Muscle of arm (tissue), 12 donors: ENCODE results near the gene HLA-A. TPM values are rescaled to one million over a fixed set of nuclear protein-coding genes. Genes with fewer than 3 reads are reported as not detected.
A peak's percentile ranks its signal among the peaks of the same experiment; 100 is the strongest.
"Not testable (repeated sequence)": the region's sequence is repeated elsewhere in the genome, so short reads cannot be mapped to it uniquely, and the experiment has no call there.

Experiments used
- DNase-seq: peaks from one replicate; pipeline ENCODE4 v3.0.0-alpha.2; 2013
- polyA plus RNA-seq, 12 donors: library from polyadenylated mRNA; unstranded; fragments of 120-200 nt; gene quantifications; one replicate each; pipeline ENCODE4 v1.2.1, GENCODE V29; 2013; ENCODE audit not compliant: insufficient read length in 12 of 12

Gene HLA-A
- polyA plus RNA-seq, 12 donors = 45.1 to 155 (median 101) TPM; not detected in 1

- DNase-seq = no peak
Measured at GRCh38 chr6:29956518-29956917, 14.2 kb downstream of the HLA-A start.

GRCh38 chr6:29958046-29958445, 15.7 kb downstream of the HLA-A start:
- DNase-seq = no peak

- DNase-seq = no peak
Measured at GRCh38 chr6:29958921-29959320, 16.6 kb downstream of the HLA-A start.

GRCh38 chr6:29959467-29959866, 17.1 kb downstream of the HLA-A start:
- DNase-seq = no peak

DNA sequence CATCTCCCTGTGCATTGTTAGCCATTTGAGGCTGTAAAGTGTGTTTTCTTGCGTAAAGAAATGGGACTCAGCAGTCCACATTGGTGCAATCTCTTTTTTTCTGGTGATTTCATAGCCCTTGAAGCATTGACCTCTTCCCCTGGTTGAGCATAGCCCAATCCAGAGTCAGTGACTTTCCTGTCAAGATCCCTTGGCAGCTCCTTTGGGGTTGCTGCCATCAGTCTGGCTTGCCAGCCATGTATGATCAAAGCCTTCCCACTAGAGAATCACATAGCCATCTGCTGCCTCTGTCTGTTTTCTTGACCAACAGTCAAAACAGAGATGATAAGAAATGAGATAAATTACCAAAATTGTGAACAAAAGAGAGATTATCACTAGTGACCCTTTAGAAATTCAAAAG, 19.6 kb downstream of the HLA-A start:
- no peak for DNase-seq

- not testable (repeated sequence) for DNase-seq
Measured at GRCh38 chr6:29963697-29964096, 21.4 kb downstream of the HLA-A start.

GRCh38 chr6:29964518-29964886, 22.2 kb downstream of the HLA-A start:
- no peak for DNase-seq

GRCh38 chr6:29964887-29965562, 22.7 kb downstream of the HLA-A start:
- DNase-seq = peak; percentile 46

GRCh38 chr6:29965563-29965872, 23.2 kb downstream of the HLA-A start:
- DNase-seq = no peak

DNA sequence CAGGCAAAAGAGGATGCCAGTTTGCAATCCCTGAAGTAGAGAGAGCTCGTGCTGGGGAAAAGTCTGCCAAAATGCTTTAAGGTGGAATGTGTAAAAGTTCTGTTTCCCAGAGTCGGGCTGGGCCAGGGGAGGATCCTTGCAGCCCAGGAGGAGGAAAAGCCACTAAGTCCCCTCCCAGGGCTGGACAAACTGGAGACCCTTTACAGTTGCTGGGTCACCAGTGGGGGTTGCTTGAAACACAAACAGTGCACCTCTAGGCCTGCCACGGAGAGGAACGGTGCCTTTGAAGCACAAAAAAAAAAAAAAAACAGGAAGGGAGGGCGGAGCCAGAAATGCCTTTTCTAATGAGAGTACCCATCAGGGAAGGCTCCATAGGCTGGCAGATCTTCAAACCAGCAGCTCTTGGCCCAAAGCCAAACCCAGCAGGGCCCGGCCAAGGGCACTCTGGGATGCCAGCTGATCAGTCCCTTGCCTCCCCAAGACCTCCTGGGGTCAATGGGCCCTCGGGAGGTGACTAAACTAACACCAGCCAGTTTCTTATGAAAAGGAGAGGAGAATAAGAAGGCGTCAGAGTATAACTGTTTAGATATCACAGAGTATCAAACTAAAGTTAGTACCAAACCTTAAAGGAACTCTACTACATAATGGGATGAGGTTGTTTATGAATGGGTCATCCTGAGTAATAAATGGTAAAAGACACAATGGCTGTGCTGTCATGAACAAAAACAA, 23.7 kb downstream of the HLA-A start:
- peak; percentile 32 for DNase-seq

DNA sequence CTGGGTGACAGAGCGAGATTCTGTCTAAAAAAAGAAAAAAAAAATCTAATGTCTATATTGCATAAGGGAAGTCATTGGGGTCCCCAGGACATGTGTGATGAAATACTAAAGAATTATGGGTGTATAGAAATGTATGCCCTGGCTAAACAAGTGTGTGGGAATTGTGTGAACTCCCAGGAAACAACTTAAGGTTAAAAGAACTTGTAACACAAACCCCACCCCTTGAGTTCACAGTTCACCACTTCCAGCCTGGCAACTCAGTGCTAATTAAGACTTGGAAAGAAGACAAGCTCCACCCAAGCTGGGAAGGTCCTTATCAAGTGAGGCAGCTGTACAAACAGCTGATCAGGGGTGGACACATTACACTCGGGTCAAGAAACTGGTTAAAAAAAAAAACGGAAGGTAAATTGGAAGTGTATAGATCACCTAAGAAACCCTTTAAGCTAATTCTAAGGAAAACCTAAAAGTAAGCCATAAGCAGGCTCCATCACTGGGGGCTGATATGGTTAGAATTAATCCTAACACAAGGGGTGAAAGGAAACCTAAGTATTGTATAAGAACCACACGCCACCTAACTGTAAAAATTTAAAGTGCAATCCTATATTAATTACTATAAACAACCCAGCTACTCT, 25.2 kb downstream of the HLA-A start:
- no peak for DNase-seq

GRCh38 chr6:29968130-29968529, 25.8 kb downstream of the HLA-A start:
- DNase-seq = no peak

GRCh38 chr6:29968905-29969304, 26.6 kb downstream of the HLA-A start:
- DNase-seq = no peak

DNA sequence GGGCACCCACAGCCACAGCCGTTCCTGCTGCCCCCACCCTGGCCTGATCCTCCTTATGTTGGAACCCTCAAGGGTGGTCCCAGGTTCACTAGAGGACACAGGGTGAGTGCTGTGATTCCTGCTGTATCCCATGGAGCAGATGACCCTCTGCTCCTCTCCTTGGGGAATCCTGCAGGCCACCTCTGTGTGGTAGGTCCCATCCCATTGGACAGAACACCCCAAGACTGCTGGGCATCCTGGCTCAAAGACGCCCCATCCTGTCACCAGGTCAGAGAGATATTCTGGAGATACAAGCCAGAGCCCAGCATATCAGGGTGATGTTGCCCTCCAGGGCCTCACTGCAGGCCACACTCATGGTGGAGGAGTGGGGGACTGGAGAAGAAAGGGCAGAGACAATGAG, 28.4 kb downstream of the HLA-A start:
- no peak for DNase-seq

DNA sequence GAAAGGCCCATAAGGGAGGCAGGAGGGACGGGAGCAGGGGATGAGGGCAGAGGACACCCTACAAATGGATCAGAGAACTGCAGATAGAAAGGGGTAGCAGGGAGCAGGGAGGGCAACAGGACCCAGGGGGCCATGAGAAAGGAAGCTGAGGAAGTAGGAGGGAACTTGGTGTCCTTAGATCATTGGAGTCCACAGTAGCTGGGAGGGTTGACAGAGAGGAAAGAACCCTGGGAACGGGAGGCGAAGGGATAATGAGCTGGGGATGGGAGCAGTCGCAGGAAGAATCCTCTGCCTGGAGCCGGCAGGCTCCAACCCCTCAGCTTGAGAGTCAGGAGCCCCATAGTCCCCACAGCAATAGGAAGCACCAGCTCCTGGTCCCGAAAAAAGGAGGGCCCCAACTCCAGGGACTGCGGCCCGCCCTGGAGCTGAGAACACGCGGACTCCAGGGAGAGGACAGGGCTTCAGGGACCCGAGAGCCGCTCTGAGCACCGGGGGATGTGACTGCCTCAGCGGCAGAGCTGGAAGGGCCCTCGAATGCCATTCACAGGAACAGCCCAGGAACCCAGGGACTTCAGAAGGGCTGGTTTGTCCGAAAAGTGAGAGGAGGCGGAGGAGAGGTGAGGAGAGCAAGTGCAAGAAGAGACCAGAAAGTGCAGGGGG, 32.7 kb downstream of the HLA-A start:
- no peak for DNase-seq

DNA sequence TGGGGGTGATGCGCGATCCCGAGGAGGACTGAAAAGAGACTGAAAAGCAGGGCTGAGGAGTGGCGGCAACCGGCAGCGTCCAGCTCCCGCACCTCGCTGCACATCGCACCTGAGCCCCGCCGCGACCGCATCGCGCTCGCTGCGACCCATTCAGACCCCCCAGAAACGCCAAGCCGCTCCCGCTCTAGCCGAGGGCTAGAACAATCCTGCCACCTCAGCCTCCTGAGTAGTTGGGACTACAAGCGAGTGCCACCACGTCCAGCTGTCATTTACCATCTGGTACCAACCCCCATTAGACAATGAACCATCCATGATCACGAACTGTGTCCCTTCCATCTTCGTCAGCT, 33.2 kb downstream of the HLA-A start:
- no peak for DNase-seq

DNA sequence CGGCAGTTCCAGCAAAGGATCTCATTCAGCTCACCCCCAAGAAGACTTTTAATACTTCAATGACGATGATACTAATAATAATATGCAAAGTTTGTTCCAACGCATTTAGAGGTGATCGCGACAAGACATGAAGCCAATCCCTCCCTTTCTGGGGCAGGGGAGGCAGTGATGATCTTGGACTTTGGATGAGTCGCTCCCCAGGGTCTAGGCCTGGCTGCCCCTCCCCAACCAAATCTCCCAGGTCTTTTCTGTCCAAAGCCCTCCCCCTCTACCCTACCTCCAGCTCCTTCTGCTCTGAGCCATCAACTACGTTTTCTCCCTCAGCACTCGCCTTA, 33.9 kb downstream of the HLA-A start:
- DNase-seq = no peak

GRCh38 chr6:29976588-29977424, 34.5 kb downstream of the HLA-A start:
- peak; percentile 86 for DNase-seq

- DNase-seq = no peak
Measured at GRCh38 chr6:29977425-29977727, 35.0 kb downstream of the HLA-A start.

GRCh38 chr6:29980013-29980412, 37.7 kb downstream of the HLA-A start:
- DNase-seq = not testable (repeated sequence)

- no peak for DNase-seq
Measured at GRCh38 chr6:29980511-29980910, 38.2 kb downstream of the HLA-A start.

GRCh38 chr6:29981211-29981812, 39.0 kb downstream of the HLA-A start:
- DNase-seq = no peak
